NT2/D1 (cell line): ENCODE data around the gene EPHB2.

Source experiments
- SUZ12 ChIP-seq: IDR thresholded peaks from 2 replicates; pipeline ENCODE4 v1.6.1; 2011; ENCODE audit not compliant: insufficient read length, insufficient read depth; ENCODE audit errors: extremely low read depth
- YY1 ChIP-seq: IDR thresholded peaks from 2 replicates; pipeline ENCODE4 v1.6.1; 2011; ENCODE audit not compliant: insufficient read length, insufficient read depth
- ZNF274 ChIP-seq: IDR thresholded peaks from 2 replicates; pipeline ENCODE4 v1.6.1; 2011; ENCODE audit warnings: mild to moderate bottlenecking, low read depth, low read length

- no peak for TF ChIP-seq YY1
- TF ChIP-seq ZNF274, result no peak
- TF ChIP-seq SUZ12, result no peak
Measured at GRCh38 chr1:22952694-22953056, 242.0 kb downstream of the EPHB2 start.
